ENCODE results near the gene CAPN1.

- TF ChIP-seq ZNF274 (IDR thresholded peaks at IDR 0.05; ENCODE audit: low read depth, low read length) (no peak), YY1 (IDR thresholded peaks at IDR 0.05; ENCODE audit: insufficient read depth, insufficient read length) (no peak)
Measured at GRCh38 chr11:65180877-65181568, 705 bp upstream of the CAPN1 start.
